ENCODE data around the gene GPC1.

- TF ChIP-seq CTCF (IDR thresholded peaks at IDR 0.05 in 4 of 5, conservative IDR thresholded peaks at IDR 0.05 in 1 of 5): no peak
- no peak for TF ChIP-seq POLR2A (IDR thresholded peaks at IDR 0.05)
These were observed 23.1 kb upstream of the GPC1 start for GRCh38 chr2:240412211-240412861.
